Keratinocyte (primary cell): ENCODE results near the gene CDCP1. TPM values are rescaled to one million over a fixed set of nuclear protein-coding genes. Genes with fewer than 3 reads are reported as not detected.

Source experiments
- DNase-seq: peaks from one replicate; pipeline ENCODE4 v3.0.0-alpha.2; 2011; ENCODE audit warnings: low read depth, missing footprints, low spot score
- FAIRE-seq: peaks from 2 replicates; lab custom pipeline; 2011; peaks lifted over from hg19 to GRCh38; lab: Jason Lieb, UNC
- H2AFZ ChIP-seq: 2 replicates; pipeline ENCODE4 v1.6.0; 2012; ENCODE audit warnings: low read length, control low read depth, inconsistent platforms; ENCODE audit not compliant: control insufficient read depth
- H3K27ac ChIP-seq: 2 replicates; pipeline ENCODE4 v1.5.1; 2011; ENCODE audit warnings: low read length; ENCODE audit not compliant: control insufficient read depth, insufficient read depth
- H3K27me3 ChIP-seq: 3 replicates; pipeline ENCODE4 v1.6.0; 2011; ENCODE audit warnings: low read length; ENCODE audit not compliant: control insufficient read depth, insufficient read depth; ENCODE audit errors: extremely low read depth
- H3K36me3 ChIP-seq, 2 experiments: 2 replicates in 1 of 2; 3 replicates in 1 of 2; pipeline ENCODE4 v1.5.1; 2011; ENCODE audit warnings: low read length in 2 of 2, mild to moderate bottlenecking in 1 of 2; ENCODE audit not compliant: control insufficient read depth in 2 of 2, insufficient read depth in 2 of 2; ENCODE audit errors: extremely low read depth in 1 of 2
- H3K4me1 ChIP-seq: 3 replicates; pipeline ENCODE4 v1.5.1; 2011; ENCODE audit warnings: low read length; ENCODE audit not compliant: control insufficient read depth, insufficient read depth; ENCODE audit errors: extremely low read depth
- H3K4me2 ChIP-seq: 3 replicates; pipeline ENCODE4 v1.6.0; 2011; ENCODE audit warnings: low read depth, low read length; ENCODE audit not compliant: control insufficient read depth, insufficient read depth; ENCODE audit errors: extremely low read depth
- H3K4me3 ChIP-seq, 3 experiments: fragments of 200-600 bp in 1 of 3; sonication (generic) in 1 of 3; 2 replicates in 2 of 3; 3 replicates in 1 of 3; pipeline ENCODE4 v1.5.1; 2011 to 2016; ENCODE audit warnings: low read length in 3 of 3, mild to moderate bottlenecking in 3 of 3, control low read depth in 2 of 3, inconsistent platforms in 1 of 3, low read depth in 1 of 3, mixed read lengths in 1 of 3, mixed run types in 1 of 3, moderate library complexity in 1 of 3; ENCODE audit not compliant: control insufficient read depth in 2 of 3, insufficient read depth in 2 of 3; ENCODE audit errors: extremely low read depth in 1 of 3
- H3K79me2 ChIP-seq: 2 replicates; pipeline ENCODE4 v1.6.0; 2012; ENCODE audit warnings: low read length; ENCODE audit not compliant: control insufficient read depth, insufficient read depth
- H3K9ac ChIP-seq: 3 replicates; pipeline ENCODE4 v1.6.0; 2011; ENCODE audit warnings: low read length; ENCODE audit not compliant: control insufficient read depth, insufficient read depth; ENCODE audit errors: extremely low read depth
- H3K9me1 ChIP-seq: 3 replicates; pipeline ENCODE4 v1.6.0; 2011; ENCODE audit warnings: low read length; ENCODE audit not compliant: control insufficient read depth, insufficient read depth; ENCODE audit errors: extremely low read depth
- H3K9me3 ChIP-seq: 2 replicates; pipeline ENCODE4 v1.5.1; 2012; ENCODE audit warnings: low read depth, low read length; ENCODE audit not compliant: control insufficient read depth
- H4K20me1 ChIP-seq: 3 replicates; pipeline ENCODE4 v1.6.0; 2011; ENCODE audit warnings: low read length; ENCODE audit not compliant: control insufficient read depth, insufficient read depth; ENCODE audit errors: extremely low read depth
- CTCF ChIP-seq, 3 experiments: IDR thresholded peaks in 1 of 3; conservative IDR thresholded peaks in 1 of 3; optimal IDR thresholded peaks in 1 of 3; 2 replicates in 2 of 3; 3 replicates in 1 of 3; pipeline versions ENCODE3 to v1.5.1; 2011; ENCODE audit warnings: low read length in 3 of 3, mild to moderate bottlenecking in 3 of 3, moderate library complexity in 2 of 3, control low read depth in 1 of 3, inconsistent platforms in 1 of 3; ENCODE audit not compliant: insufficient read depth in 2 of 3; ENCODE audit errors: extremely low read depth in 1 of 3
- EZH2 ChIP-seq: IDR thresholded peaks from one replicate; pipeline ENCODE4 v1.6.1; 2012; ENCODE audit warnings: inconsistent platforms, mild to moderate bottlenecking, low read length, moderate library complexity
- dilution Hi-C: fragments of 300-500 bp; cut with MboI; formaldehyde crosslinking; loops from one replicate; pipeline ENCODE4 v1.7.0; 2020; ENCODE audit warnings: low sequenced_read_pairs; ENCODE audit not compliant: extremely low pct_ligation_motif_present
- polyA plus RNA-seq, 5 experiments: library from polyadenylated mRNA; depleted of rRNA in 3 of 5; stranded (reverse) in 3 of 5; stranded (forward) in 1 of 5; unstranded in 1 of 5; fragments of >200 nt; gene quantifications; 1 replicate in 1 of 5; 2 replicates in 3 of 5; 3 replicates in 1 of 5; pipeline versions ENCODE4 v1.2.1 to v1.2.3, GENCODE V29; 2011 to 2012; ENCODE audit warnings: missing spikeins in 2 of 5, low read depth in 1 of 5, low replicate concordance in 1 of 5

CDCP1 gene
- polyA plus RNA-seq, 1 donor (not counting 4 experiments of a cell fraction or from before 2014, with no cell fraction given), result 85.8 TPM

DNA sequence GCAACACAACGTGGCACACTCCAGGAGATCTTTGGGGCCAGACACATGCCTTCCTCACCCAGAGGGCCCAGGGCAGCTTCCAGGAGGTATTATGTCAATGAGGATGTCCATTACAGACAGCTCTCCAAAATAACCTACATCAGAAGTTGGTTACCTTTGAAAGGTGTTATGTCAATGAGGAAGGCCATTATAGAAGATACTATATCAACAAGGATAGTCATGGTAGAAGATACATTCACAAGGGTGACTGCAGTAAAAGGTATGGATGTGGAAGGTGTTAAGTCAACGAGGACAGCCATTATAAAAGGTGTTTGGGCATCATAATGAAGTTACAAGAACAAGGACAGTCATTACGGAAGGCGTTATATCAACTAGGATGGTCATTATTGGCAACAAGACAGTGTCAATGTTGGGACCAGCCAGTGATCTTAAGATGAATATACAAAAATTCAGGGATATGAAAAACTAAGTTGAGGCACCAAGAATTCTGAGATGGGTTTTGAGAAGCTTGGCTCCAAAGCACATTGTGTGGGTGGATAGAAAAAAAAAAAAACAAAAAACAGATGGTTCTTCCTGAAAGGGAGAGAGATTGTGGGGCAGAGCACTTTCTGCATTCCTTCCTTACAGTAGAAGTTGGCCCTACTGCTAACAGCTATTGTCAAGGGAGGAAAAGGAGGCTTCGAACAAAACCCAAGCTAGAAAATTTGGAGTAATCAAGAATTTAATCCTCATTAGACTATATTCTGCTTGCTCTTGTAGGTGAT, 11.2 kb downstream of the CDCP1 start:
- dilution Hi-C loops, result loop anchor here (5.0 kb wide), 1 partner anchor 82 kb away; no protein-coding TSS in a partner anchor
- H3K36me3 ChIP-seq, result peaks cover 11 to 40% of the 10 kb centered on the region in 2 experiments
- H3K79me2 ChIP-seq, result peaks cover 94% of the 10 kb centered on the region
- FAIRE-seq (no peak), DNase-seq (no peak)
- peak overlapping the region; percentile 30 for H3K9ac ChIP-seq
- no peak overlapping the region for H2AFZ ChIP-seq
- H3K4me3 ChIP-seq, result no peak overlapping the region
- H3K9me1 ChIP-seq, result peaks cover 3% of the 10 kb centered on the region
- peaks cover 80% of the 10 kb centered on the region for H3K4me1 ChIP-seq
- no peak for TF ChIP-seq EZH2
- TF ChIP-seq CTCF (optimal IDR thresholded peaks at IDR 0.05 in 1 of 3, IDR thresholded peaks at IDR 0.05 in 1 of 3, conservative IDR thresholded peaks at IDR 0.05 in 1 of 3; ENCODE audit: extremely low read depth in 1 of 3, insufficient read depth in 2 of 3, low read length in 3 of 3), result no peak
- no peaks in the 10 kb centered on the region for H3K27me3 ChIP-seq
- H3K9me3 ChIP-seq, result no peaks in the 10 kb centered on the region
- H4K20me1 ChIP-seq, result peaks cover 14% of the 10 kb centered on the region
- H3K27ac ChIP-seq, result peak overlapping the region; percentile 88
- H3K4me2 ChIP-seq, result no peak overlapping the region

DNA sequence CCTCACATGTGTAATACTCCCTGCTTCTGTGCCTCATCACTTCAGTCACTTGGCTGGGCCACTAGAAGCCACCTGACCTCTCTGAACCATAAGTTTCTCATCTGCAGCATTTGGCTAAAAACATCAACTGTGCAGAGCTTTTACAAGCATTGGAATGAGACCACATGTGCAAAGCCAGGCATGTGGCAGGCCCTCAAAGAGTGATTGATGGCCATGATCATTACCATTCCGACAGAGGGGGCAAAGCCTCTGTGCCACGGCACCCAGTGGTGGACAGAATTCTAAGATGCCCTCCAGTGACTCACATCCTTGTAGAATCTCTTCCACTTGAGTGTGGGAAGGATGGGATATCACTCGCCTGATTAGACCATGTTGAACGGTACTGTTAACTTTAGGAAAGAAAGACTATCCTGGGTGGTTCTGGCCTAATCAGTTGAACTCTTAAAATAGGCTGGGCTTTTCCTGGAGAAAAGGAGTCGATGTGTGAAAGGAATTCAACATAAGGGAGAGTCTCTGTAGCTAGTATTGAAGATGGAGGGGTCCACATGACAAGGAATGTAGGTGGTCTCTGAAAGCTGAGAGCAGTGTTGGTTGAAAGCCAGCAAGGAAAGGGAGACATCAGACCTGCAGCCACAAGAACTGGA, 13.5 kb downstream of the CDCP1 start:
- Histone ChIP-seq H2AFZ (no peak overlapping the region), H3K9me3 (no peaks in the 10 kb centered on the region), H3K4me1 (peaks cover 77% of the 10 kb centered on the region), H4K20me1 (peaks cover 9% of the 10 kb centered on the region), H3K79me2 (peaks cover 95% of the 10 kb centered on the region), H3K36me3 (peaks cover 10 to 41% of the 10 kb centered on the region in 2 experiments), H3K4me3 (no peak overlapping the region), H3K27ac (peak overlapping the region; percentile 54), H3K4me2 (peak overlapping the region; percentile 52), H3K27me3 (no peaks in the 10 kb centered on the region), H3K9ac (no peak overlapping the region), H3K9me1 (peaks cover 7% of the 10 kb centered on the region)
- TF ChIP-seq CTCF (optimal IDR thresholded peaks at IDR 0.05 in 1 of 3, IDR thresholded peaks at IDR 0.05 in 1 of 3, conservative IDR thresholded peaks at IDR 0.05 in 1 of 3; ENCODE audit: extremely low read depth in 1 of 3, insufficient read depth in 2 of 3, low read length in 3 of 3) (no peak), EZH2 (no peak)
- DNase-seq (no peak), FAIRE-seq (peak; percentile 74)
- dilution Hi-C loops, result no loop called here
